Activated CD4-positive, CD25-positive, alpha-beta regulatory T cell treated with anti-CD3 and anti-CD28 coated beads, Interleukin-2, amount 50 U/mL, for 72 hours (primary cell): Measurements from ENCODE around the gene BTG2.

Experiments used
- DNase-seq: peaks from one replicate; pipeline ENCODE4 v3.0.0; 2021

The BTG2 gene

DNA sequence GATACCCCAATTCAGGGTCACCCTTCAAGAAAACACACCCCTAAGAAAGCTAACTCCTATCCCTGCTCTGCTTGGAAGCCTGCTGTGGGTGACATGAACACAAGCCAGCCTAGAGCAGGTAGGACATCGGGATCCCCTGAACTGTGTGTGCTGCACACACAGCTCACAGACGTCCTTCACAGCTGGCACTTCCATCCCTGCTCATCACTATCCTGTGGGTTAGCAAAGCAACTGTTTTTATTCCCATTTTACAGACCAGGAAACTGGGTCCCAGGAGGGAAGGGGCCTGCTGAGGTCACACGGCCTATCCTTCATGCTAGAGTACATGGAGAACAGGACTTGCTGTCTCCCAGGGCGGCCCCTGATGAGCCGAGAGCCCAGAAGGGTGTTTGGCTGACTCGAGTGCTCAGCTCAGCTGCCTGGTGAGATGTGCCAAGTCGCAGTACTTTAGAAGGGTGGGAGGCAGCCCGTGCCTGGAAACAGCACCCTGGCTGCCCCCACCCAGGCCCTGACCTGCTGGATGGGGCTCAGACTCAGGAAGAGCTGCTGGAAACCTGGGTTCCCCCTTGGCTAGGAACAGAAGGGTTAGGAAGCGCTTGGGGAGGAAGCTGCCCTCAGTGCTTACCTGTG lies 28.3 kb upstream of the BTG2 start:
- no peak for DNase-seq

DNA sequence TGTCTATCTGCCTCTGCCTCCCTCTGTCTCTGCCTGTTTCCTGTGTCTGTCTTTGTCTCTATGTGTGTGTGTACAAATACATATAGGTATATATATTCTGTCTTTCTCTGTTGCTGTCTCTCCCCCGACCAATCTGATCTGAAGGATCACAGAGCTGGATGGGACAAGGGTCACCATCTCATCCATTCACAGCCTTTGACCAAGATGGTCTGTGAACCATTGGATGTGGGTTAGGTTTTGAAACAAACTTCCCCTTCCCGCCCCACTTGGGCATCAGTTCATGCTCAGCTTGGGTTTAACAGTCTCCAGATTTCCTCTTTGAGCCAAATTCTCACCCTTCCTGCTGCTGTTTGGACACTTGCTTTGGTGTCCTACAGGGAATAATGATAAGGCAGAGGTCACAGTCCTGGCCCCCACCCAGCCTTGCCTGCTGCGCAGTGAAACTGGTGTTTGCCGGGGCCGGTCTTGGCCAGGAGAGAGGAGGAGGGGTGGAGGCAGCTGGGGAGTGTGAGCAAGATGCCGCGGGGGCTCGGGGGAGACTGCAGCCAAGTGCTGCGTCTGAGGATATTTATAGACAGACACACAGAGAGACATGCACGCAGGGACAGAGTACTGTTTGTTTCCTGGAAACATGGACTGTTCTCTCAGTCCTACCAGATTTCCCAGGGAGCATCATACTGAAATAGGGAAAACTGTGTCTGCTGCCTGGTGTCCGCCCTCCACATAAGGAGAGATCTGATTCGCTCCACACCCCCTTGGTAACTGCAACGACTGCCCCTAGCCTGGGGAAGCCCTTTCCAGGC lies 27.0 kb upstream of the BTG2 start:
- DNase-seq = no peak

DNA sequence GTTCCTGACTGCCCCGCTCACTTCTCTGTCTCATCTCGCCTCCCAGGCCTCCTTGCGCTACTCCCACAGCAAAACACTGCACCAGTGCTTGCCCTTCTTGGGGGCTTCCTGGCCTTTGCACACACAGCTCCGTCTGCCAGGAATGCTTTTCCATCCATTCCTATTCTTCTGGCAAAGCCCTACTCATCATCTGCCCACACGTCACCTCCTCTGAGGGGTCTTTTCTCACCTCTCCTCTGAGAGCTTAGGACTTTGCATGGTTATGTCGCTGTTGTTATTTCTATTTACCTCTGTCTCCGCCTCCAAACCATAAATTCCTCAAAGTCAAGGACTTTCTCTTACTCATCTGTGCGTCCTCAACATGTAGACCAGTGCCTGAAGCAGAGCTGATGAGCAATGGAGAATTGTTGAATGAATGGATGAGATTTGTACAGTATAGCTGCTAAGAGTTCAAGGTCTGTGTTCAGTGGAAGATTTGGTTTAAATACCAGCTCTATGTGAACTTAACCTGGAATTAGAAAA lies 26.4 kb upstream of the BTG2 start:
- DNase-seq = no peak

DNA sequence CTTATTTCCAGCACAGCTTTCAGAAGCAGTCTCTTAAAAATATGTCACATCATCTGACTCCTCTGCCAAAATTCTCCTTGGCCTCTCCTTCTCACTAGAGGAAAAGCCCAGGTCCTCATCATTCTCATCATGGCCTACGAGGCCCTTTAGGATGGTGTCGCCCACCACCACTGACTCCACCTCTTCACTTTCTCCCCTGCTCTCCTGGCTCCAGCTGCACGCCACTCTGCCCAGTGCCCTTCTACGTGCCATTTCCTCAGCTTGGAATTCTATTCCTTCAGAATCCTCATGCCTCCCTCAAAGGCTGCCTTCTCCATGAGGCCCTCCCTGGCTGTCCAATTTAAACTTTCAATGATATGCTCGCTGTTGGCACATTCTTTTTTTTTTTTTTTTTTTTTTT lies 25.3 kb upstream of the BTG2 start:
- DNase-seq = no peak

DNA sequence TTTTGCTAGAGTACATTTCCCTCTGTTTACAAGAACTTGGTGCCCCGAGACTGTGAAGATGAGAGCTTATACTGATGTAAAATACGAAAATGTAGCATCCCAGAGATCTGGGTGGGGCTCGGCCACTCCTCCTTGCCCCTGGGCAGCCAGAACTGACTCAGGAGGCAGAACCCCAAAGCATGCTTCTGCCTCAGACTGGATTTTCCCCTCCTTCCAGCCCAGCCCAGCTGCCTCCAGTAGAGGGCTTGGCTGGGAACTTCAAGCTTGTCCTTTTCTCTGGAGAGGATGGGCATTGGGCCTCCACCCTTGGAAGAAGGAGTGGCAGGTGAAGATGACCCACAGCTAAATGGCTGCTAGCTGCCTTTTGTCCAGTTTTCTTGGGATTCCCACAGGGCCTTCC lies 24.3 kb upstream of the BTG2 start:
- DNase-seq = no peak

DNA sequence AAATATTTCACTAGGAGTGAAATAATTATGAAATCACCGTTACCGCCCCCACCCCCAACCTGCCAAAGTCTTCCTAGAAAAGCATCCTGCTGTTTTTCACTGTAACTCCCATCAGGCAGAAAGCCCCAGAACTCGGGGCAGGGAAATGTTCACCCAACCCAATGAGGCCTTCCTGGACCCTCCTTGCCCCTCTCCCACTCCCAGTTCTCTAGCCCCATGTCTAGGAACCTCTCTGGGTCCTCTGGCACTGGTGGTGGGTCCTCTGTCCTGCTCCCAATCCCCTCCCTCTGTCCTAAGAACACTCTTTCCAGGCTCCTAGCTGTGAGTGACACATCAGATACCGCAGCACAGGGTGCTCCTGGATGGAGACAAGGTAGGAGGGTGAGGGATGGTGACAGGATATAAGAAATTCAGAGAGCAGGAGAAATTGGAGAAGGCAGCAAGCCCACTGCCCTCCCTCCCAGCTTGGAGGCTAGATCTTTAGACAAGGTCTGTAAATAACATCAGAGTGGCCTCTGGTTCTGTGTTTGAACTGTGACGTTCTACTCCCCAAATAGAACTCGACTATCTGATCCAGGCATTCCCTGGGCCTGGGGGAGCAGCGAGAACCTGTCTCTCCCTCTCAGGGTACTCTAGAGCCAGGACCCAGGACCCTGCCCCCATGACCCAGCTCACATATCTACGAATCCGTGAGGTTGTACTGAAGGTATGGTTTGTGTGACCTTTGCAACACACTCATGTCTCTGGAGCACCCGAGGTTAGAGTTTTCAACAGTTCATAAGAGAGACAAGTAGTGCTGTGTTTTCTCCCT lies 23.3 kb upstream of the BTG2 start:
- no peak for DNase-seq

DNA sequence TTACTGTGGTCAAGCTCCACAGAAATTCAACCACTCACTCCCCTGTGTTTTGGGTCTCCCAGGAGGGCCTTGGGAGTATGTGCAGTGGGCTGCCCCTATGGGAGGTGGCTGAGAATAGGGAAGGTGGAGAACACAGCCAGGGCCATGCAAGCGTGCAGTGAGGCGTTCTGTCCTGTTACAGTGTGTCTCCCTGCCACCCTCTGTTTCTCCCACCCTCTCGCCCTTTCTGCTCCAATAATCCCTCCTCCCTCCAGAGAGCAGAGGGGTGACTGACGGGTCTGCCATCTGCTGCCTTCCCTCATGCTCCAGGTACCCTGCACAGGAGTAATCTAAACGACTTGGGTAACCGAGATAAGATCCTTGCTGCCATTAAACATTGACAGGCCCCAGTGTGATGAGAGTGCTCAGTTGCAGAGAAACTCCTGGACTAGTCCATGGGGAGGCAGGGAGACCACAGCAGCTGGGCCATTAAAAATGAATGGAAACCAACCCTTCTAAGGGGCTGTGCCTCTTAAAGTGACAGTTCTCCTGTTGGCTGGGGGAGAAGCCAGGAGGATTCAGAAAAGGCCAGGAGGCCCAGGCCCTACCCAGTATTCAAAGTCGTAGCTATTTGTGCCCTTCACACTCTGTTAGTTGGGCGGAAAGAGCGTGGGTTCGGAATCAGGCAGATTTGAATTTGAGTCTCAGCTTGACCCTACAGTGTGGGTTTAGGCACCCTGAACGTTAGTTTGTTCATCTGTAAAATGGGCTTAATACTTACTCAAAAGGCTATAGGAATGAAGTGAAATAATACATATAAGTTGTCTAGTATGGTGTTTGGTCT lies 22.4 kb upstream of the BTG2 start:
- no peak for DNase-seq

DNA sequence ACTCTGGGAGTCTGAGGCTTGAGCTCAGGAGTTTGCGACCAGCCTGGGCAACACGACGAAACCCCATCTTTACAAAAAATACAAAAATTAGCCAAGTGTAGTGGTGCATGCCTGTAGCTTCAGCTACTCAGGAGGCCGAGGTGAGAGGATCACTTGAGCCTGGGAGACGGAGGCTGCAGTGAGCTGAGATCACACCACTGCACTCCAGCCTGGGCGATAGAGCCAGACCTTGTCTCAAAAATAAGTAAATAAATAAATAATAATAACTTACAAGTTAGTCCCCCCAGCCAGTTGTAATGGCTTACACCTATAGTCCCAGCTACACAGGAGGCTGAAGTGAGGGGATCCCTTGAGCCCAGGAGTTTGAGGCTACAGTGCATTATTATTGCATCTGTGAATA lies 21.7 kb upstream of the BTG2 start:
- DNase-seq = no peak

DNA sequence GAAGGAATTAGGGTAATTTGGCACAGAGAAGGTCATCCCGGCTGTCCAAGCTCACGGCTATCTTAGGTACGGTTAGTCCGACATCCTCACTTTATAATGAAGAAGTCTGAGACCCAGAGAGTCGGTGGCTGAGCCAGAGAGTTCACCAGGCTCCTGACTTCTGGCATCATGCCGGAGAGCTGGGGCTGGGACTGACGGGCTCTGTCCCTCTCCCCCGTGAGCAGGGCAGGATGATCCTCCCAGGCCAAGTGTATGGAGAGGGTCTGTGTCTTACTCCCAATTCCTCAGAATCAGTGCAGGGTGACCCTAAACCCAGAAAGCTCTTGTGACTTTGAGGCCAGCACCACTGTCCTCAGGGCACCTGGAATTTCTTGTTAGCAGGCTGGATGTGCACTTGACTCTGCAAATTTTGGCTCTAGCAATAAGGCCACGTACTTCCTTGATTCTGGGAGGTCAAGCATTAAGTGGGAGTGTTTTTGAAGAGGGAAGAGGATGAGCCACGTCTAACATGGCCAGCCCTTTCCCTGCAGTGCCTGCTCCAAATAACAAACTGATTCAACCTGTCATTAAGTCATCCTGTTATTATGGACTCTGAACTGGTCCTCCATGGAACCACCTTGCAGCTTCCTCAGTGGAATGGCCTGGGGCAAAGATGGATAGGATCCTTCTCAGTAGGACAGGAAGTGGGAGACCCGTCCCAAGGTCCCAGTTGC lies 20.8 kb upstream of the BTG2 start:
- DNase-seq = no peak

DNA sequence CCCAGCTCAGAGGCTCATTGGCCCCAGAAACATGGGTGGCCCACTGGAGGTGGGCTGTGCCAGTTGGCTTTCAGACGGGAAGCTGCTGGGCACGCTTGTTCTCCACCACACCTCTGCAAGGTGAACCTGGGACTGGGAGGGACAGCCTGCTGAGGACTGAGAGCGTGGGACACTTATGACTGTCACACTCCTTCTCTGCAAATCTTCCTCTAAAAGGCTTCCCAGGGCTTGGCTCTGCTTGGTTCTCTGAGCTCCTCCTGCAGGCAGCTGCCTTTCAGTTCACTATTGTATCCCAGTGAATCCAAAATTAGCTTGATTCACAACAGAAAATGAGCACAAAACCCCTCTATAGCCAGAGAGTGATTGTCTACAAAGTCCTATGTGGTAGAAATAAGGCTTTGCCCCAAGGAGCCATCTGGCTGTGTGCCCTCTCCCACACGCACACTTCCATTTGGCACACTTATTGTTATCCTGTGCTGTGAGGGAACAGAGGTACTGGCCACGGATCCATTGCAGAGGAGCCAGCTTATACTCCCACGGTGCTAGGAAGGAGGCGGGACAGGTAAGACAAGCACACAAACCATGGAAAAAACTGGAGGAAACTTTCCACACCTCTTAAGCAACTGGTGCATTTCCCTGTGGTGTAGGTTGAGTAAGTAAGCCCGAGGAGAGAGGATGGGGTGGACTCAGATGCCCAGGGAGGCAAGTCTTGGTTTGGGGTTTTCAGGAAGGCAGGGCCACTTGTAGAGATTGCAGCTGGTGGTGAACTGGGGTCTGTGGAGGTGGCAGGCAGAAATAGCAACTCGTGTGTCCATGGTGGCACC lies 18.9 kb upstream of the BTG2 start:
- no peak for DNase-seq

DNA sequence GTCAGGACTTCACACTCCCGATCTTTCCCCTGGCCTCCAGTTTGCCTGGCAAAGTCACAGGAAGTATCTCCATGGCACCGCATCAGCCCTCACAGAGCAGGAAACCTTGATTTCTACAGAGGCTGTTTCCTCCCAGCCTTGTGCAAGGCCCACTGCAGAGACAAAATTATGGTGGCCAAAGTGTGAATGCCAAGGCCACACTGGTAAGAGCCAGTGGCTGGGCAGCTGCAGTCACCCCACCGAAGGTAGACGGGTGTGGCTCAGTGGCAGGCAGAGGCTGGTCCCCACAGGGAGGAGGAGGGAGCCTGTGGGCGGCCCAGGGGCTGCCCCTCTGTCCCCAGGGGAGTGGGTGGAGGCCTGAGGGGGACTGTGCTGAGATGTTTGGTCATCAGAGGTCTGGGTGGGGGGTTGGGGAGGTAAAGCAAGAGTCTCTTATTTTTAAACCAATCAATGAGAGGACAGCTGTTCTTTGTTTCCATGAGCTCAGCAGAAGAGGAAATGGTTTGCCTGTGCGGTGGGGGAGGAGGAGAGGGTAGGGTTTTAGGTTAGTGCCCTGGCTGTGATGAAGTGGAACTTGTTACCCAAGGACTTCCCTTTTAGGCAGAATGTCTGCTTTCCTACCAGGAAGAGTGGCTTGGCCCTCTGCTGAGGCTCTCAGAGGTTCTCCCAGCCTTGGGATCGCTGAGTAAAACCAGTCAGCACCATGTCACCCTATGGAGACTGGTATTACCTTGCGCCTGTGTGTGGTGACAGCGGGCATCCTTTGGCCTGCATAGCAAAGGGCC lies 18.0 kb upstream of the BTG2 start:
- DNase-seq = peak; percentile 79

DNA sequence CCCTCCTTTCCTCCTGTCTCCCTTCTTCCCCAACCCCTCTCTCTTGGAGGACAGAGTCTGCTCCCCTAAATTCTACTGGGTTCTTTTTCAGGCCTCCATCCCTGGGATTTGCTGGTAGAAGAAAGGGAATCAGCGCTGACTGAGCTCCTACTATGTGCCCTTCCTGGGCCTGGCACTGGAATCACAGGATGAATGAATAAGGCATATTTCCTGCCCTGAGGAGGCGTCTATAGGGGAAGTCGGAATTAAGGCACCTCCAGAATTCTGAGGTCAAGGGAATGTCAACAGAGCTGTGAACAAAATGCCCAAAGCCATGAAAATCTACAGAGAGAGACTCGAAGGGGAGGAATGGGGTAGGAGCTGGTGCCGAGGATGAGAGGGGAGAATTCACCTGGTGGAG lies 17.4 kb upstream of the BTG2 start:
- DNase-seq = no peak

DNA sequence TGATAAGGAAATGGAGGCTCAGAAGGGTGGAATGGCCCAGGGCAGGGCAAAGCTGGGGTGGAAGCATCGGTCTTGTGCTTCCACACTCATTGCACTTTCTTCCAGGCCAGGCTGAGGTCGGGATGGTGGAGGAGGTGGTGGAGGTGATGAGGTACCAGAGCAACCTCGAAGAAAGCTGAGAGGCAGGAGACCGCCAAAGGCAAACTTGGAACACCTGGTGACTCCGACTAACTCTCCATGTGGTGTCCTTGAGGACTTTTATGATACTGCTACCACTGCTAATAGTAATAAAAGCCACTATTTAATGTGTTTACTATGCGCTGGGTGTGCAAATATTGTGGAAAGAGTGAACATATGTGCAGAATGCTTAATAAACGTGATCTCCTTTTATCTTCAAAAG lies 16.9 kb upstream of the BTG2 start:
- no peak for DNase-seq

DNA sequence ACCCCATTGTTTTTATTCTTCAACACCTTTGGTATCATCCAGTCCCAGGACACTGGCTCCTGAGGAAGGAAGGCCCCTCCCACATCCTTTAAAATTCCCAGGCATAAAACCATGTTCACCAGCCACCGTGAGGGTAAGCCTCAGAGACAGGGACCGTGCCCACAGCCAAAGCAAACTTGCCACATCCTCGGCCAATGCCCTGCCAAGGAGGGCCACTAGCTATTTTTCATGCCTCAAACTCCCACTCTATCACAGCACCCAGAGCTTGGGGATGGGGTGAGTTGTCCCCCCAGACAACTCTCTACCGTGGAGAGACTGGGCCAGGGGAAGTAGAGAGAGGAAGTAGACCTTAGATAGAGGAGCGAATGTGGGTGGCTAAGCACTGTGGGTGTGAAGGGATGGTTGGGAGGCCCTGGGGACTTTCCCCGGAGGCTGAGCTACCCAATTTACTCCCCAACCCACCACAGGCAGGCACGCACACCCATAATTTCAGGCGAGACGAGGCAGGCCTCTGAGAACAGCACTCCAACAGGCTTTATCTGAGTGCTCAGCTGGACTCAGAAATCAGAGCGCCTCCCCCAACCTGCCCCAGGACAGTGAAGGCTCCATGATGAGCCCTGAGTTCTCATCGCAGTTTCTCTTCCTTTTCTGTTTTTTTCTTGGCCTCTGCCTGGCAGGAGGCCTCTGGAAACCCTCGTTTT lies 15.9 kb upstream of the BTG2 start:
- DNase-seq = peak; percentile 84

DNA sequence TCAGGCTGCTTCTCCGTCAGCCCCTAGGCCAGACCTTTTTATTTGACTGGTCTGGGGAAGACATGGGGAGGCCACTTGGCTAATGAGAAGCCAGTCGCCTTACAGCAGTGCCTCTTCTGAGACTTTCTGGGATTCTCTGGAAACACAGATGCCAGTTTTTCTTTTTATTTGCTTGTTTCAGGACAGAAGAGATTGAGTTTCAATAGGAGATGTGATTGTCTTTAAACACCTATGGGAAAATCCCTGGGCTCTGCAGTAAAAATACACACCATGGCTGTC lies 15.4 kb upstream of the BTG2 start:
- DNase-seq = no peak

DNA sequence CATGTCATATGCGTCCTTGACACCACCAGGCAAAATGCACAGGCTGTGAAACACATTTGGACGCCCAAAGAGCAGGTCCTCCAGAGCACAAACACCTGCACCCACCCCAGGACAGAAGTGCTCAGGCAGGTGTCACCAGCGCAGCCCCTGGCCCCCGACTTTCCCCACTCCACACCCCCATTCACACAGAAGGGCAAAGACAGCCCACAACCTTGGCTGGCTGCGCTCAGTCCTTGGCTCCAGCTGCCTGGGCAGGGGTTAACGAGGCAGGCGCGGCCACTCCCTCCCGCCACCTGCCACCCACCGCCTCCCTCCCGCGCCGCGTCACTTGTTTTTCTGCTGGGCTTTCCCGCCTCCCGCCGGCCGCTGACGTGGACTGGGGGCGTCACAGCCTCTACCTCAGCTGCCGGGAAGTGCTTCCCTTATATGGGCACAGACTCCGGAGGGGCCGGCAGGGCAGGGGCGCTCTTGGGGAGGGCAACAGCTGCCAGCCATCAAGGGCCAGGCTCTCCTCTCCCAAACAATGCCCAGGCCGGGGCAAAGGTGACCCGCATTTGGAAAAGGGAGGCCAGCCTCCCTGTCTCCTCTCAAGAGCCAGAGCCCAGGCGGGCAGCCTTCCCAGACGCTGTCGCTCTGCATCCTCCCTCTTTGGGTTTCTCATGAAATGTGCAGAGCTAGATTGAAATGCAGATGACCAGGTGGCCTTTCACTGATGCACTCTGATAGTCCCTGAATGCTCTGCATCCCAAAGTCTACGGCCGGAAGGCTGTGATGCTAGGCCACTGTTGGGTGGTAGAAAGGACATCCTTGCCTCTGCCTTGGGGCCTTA lies 14.8 kb upstream of the BTG2 start:
- DNase-seq = peak; percentile 96

DNA sequence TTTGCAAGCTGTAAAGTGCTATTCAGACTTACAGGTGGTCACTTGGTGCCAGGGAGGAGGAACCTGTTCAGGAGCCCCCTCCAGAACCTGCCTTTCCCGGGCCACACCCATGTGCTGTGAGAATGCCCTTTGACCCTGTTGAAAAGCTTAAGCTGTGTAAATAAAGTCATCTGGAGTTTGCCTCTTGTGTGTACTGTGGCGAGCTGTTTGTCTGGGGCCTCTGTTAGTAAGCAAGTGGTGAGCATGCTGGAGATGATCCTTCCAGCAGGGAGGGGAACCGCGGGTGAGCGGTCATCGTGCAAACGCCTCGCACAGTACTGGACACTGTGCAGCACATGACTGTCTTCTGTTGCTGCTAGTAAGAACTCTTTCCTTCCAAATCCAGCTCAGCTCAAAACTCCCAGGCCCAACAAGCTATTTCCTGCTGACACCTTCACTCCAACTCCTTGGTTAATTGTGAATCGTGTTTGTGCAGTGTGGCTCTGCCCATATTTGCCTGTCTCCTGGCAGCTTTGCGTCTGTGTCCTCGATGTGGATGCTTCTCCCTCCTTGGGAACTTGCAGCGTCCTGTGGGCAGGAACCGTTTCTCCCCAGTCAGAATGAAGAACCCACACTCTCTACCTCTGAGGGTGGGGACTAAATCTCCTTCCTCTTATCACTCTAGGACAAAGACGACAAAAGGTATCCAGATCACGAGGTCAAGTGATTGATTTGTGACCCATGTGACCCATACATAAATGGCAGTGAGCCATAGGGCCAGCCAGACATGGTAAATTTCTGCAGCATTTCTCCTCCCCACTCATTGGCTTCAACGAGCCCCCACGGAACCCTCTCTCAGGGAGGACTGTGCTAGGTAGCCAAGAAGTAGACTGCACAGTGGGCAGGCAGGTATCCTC lies 13.9 kb upstream of the BTG2 start:
- no peak for DNase-seq

DNA sequence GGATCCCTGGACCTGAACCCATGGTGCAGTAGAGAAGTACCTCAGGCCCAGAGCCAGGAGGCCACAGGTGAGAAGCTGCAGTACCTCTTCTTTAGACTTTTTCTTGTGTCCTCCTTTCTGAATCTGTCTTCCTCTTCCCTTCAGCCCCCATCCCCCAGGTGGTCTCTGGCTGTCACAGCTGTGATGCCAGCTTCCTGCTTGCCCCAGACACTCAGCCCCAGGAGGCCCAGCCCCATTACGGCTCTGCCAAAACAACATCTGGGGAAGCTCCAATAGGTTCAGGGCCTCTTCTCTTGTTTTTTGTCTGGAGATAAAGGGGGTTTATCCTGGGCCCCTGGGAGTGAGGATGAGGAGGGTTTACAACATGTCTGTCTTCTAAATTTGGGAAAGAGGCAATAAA lies 9.5 kb upstream of the BTG2 start:
- DNase-seq = no peak
